Transverse colon (tissue), 4 donors: Measurements from ENCODE around the gene TSPOAP1. TPM values are rescaled to one million over a fixed set of nuclear protein-coding genes. Genes with fewer than 3 reads are reported as not detected.

Source experiments
- DNase-seq: peaks from one replicate; pipeline ENCODE4 v3.0.0-alpha.2; 2019
- H3K27ac ChIP-seq, 4 donors: fragments of 200-600 bp; sonication (generic); 2 replicates each; pipeline ENCODE4 v1.5.1; 2016 to 2018; ENCODE audit warnings: inconsistent platforms in 4 of 4
- H3K27me3 ChIP-seq: fragments of 200-600 bp; sonication (generic); 2 replicates; pipeline ENCODE4 v1.5.1; 2017; ENCODE audit warnings: inconsistent platforms
- H3K36me3 ChIP-seq, 4 donors: fragments of 200-600 bp; sonication (generic); 2 replicates each; pipeline ENCODE4 v1.5.1; 2017 to 2019; ENCODE audit warnings: inconsistent platforms in 4 of 4
- H3K4me1 ChIP-seq, 4 donors: fragments of 200-600 bp; sonication (generic); 2 replicates each; pipeline ENCODE4 v1.5.1; 2017 to 2020; ENCODE audit warnings: inconsistent platforms in 4 of 4
- H3K4me3 ChIP-seq, 4 donors: fragments of 200-600 bp; sonication (generic); 1 replicate in 1 of 4; 2 replicates in 3 of 4; pipeline versions ENCODE4 v1.5.1 to v1.6.1; 2017 to 2019; ENCODE audit warnings: inconsistent platforms in 4 of 4
- H3K9me3 ChIP-seq, 2 donors: fragments of 200-600 bp; sonication (generic); 2 replicates each; pipeline ENCODE4 v1.5.1; 2017 to 2019; ENCODE audit warnings: inconsistent platforms in 2 of 2
- CTCF ChIP-seq, 5 experiments: fragments of 200-600 bp in 3 of 5; fragments of 450-650 bp in 2 of 5; sonication (generic) in 3 of 5; IDR thresholded peaks; 1 replicate in 2 of 5; 2 replicates in 3 of 5; pipeline ENCODE4 v1.5.1; 2016 to 2017; ENCODE audit warnings: antibody characterized with exemption in 5 of 5, inconsistent platforms in 3 of 5, mild to moderate bottlenecking in 2 of 5, moderate library complexity in 1 of 5
- EP300 ChIP-seq: sonication (generic); formaldehyde crosslinking; IDR thresholded peaks from one replicate; pipeline ENCODE4 v1.6.1; 2017; ENCODE audit warnings: antibody characterized with exemption, low read depth
- POLR2A ChIP-seq: fragments of 450-650 bp; IDR thresholded peaks from one replicate; pipeline ENCODE4 v1.6.1; 2016; ENCODE audit warnings: antibody characterized with exemption, mild to moderate bottlenecking, moderate library complexity
- POLR2AphosphoS5 ChIP-seq, 3 donors: sonication (generic); formaldehyde crosslinking; IDR thresholded peaks; one replicate each; pipeline ENCODE4 v1.6.1; 2016; ENCODE audit warnings: antibody characterized with exemption in 3 of 3
- WGBS, 2 donors: methylation state at CpG; one replicate each; pipeline ENCODE4 v1.1.5; 2018; ENCODE audit warnings: low coverage in 1 of 2; 5-methylcytosine and 5-hydroxymethylcytosine counted together
- in situ Hi-C, 4 donors: fragments of 200-750 bp; cut with MboI; loops; one replicate each; pipeline versions ENCODE4 v1.15.0 to v1.15.1; 2017; ENCODE audit warnings: low sequenced_read_pairs in 3 of 4, low pct_ligation_motif_present in 1 of 4, low pct_unique_long_range_greater_than_20kb in 1 of 4
- intact Hi-C: fragments of 100-400 bp; cut with DNase I; formaldehyde crosslinking; loops from one replicate; pipeline ENCODE4 v1.15.1; 2023; ENCODE audit warnings: low total_unique reads
- total RNA-seq, 4 donors: library from RNA; depleted of rRNA; stranded (reverse); fragments of >200 nt; gene quantifications; one replicate each; pipeline ENCODE4 v1.1.0, GENCODE V29; 2016

TSPOAP1 gene
- total RNA-seq, 4 donors from 2014 or later = 4.4 to 21.7 (median 9.4) TPM

- DNase-seq = no peak
- 93 to 97% methylated on average over 5 to 6 of the region's 6 CpGs for WGBS, 2 donors
- in situ Hi-C loops (loop anchor here in 3 of 4 donors (5.0 to 10.0 kb wide), 3 partner anchors 100 to 133 kb away; partner anchors contain the start of gene RNF43 (in 1 of the 3)), intact Hi-C loops (no loop called here)
- TF ChIP-seq CTCF (IDR thresholded peaks at IDR 0.05) = no peak
- no peak for TF ChIP-seq POLR2AphosphoS5 (IDR thresholded peaks at IDR 0.05)
- TF ChIP-seq EP300 = no peak
- no peak for TF ChIP-seq POLR2A
- H3K4me3 ChIP-seq = no peak overlapping the region
- H3K27me3 ChIP-seq = no peaks in the 10 kb centered on the region
- no peaks in the 10 kb centered on the region for H3K36me3 ChIP-seq
- no peak overlapping the region for H3K27ac ChIP-seq
- H3K4me1 ChIP-seq = peaks cover 0 to 7% (median 4%) of the 10 kb centered on the region in 4 donors
- H3K9me3 ChIP-seq = no peaks in the 10 kb centered on the region
Observed at GRCh38 chr17:58314706-58315015, 13.9 kb downstream of the TSPOAP1 start.

DNA sequence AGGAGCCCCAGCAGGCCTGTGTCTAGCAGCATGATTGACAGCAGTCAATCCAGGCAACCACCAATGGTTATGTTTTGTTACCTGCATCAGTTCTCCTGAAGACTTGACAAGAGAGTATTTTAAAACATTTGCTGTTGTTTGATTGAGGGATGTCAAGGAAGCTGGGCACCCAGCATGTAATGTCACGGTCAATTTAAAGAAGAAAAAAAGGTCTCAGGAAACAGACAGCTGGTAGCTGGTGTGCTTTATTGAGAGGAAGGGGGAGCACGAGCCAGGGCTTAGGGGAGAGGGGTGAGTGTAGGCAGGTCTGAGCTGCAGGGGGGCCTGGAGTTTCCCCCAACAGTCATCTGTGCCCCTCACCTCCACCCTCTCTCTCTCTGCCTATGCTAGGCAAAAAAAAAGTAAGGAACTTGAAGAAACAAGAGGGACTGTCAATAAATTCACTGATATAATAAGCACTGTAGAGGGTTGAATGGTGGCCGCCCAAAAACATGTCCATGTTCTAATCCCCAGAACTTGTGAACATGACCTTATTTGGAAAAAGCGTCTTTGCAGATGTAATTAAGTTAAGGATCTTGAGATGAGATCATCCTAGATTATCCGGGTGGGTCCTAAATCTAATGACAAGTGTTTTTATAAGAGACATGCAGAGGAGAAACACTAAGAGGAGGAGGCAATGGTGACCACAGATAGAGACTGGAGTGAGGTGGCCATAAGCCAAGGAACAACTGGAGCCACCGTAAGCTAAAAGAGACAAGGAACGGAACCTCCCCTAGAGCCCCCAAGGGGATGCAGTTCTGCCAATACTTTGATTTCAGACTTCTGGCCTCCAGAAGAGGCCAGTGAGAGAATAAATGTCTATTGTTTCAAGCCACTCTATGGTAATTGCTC, 14.5 kb downstream of the TSPOAP1 start:
- Histone ChIP-seq H3K27ac (no peak overlapping the region), H3K4me3 (no peak overlapping the region), H3K4me1 (peaks cover 0 to 7% (median 4%) of the 10 kb centered on the region in 4 donors), H3K9me3 (no peaks in the 10 kb centered on the region), H3K36me3 (no peaks in the 10 kb centered on the region), H3K27me3 (no peaks in the 10 kb centered on the region)
- 73 to 80% methylated on average over 6 to 7 of the region's 7 CpGs for WGBS, 2 donors
- intact Hi-C loops = no loop called here
- in situ Hi-C loops = loop anchor here in 2 of 4 donors (10.0 kb wide), 2 partner anchors 101 to 131 kb away; partner anchors contain the start of gene RNF43 (in 1 of the 2)
- TF ChIP-seq POLR2AphosphoS5 (IDR thresholded peaks at IDR 0.05) (no peak), CTCF (IDR thresholded peaks at IDR 0.05) (no peak), POLR2A (no peak), EP300 (no peak)
- no peak for DNase-seq

DNA sequence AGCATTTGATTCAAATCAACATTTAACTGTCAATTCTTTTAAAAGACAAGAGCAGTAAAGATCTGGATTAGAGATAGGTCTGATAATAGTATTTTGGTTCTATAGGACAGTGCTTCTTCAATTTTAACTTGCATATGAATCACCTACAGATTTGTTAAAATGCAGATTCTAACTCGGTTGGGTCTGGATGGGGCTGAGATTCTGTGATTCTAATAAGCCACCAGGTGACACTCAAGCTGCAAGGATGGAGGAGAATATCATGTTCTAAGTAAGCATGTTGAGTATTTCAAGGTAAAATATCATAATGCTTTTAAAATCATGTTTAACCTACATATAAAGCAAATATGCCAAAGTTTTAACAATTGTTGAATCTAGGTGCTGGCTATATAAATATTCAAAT, 15.8 kb downstream of the TSPOAP1 start:
- 63 to 70% methylated on average over 1 of the region's 1 CpG for WGBS, 2 donors
- Histone ChIP-seq H3K27ac (no peak overlapping the region), H3K4me1 (peaks cover 0 to 4% (median 3%) of the 10 kb centered on the region in 4 donors), H3K4me3 (no peak overlapping the region), H3K27me3 (no peaks in the 10 kb centered on the region), H3K36me3 (no peaks in the 10 kb centered on the region), H3K9me3 (no peaks in the 10 kb centered on the region)
- intact Hi-C loops = no loop called here
- TF ChIP-seq POLR2A (no peak), EP300 (no peak), POLR2AphosphoS5 (IDR thresholded peaks at IDR 0.05) (no peak), CTCF (IDR thresholded peaks at IDR 0.05) (no peak)
- DNase-seq = no peak
- in situ Hi-C loops = loop anchor here in 2 of 4 donors (10.0 kb wide), 2 partner anchors 102 to 132 kb away; partner anchors contain the start of gene RNF43 (in 1 of the 2)

- 96% methylated on average over 20 of the region's 23 CpGs; no CpG with 5 or more reads in 1 of the 2 donors for WGBS, 2 donors
- no peak overlapping the region for H3K27ac ChIP-seq
- no peak for TF ChIP-seq CTCF (IDR thresholded peaks at IDR 0.05)
- no peak for TF ChIP-seq EP300
- no peak for TF ChIP-seq POLR2AphosphoS5 (IDR thresholded peaks at IDR 0.05)
- no peak for TF ChIP-seq POLR2A
- H3K9me3 ChIP-seq = no peaks in the 10 kb centered on the region
- no peaks in the 10 kb centered on the region for H3K4me1 ChIP-seq
- H3K27me3 ChIP-seq = no peaks in the 10 kb centered on the region
- in situ Hi-C loops = loop anchor here in 2 of 4 donors (10.0 kb wide), 2 partner anchors 103 to 133 kb away; partner anchors contain the start of gene RNF43 (in 1 of the 2)
- no peaks in the 10 kb centered on the region for H3K36me3 ChIP-seq
- intact Hi-C loops = no loop called here
- DNase-seq = no peak
- no peak overlapping the region for H3K4me3 ChIP-seq
Observed at GRCh38 chr17:58312021-58312630, 16.5 kb downstream of the TSPOAP1 start.
